ENCODE measurements around the gene ANKRD34B.
"Not testable (repeated sequence)": the region's sequence is repeated elsewhere in the genome, so short reads cannot be mapped to it uniquely, and the experiment has no call there.

ANKRD34B gene

GRCh38 chr5:80569961-80570786 lies at the start of gene ANKRD34B:
Gene ANKRD34B, minus strand, starts transcription at chr5:80570280. Its CDS starts 10,261 bp downstream, at chr5:80560019.
- peak in 1 of 3 experiments; percentile 47 for DNase-seq (ENCODE audit: low read depth in 3 of 3)

GRCh38 chr5:80619086-80619485 lies 49.0 kb upstream of the ANKRD34B start:
- no peak for DNase-seq (ENCODE audit: low read depth in 3 of 3)

GRCh38 chr5:80618438-80618837 lies 48.4 kb upstream of the ANKRD34B start:
- no peak for DNase-seq (ENCODE audit: low read depth in 3 of 3)

DNA sequence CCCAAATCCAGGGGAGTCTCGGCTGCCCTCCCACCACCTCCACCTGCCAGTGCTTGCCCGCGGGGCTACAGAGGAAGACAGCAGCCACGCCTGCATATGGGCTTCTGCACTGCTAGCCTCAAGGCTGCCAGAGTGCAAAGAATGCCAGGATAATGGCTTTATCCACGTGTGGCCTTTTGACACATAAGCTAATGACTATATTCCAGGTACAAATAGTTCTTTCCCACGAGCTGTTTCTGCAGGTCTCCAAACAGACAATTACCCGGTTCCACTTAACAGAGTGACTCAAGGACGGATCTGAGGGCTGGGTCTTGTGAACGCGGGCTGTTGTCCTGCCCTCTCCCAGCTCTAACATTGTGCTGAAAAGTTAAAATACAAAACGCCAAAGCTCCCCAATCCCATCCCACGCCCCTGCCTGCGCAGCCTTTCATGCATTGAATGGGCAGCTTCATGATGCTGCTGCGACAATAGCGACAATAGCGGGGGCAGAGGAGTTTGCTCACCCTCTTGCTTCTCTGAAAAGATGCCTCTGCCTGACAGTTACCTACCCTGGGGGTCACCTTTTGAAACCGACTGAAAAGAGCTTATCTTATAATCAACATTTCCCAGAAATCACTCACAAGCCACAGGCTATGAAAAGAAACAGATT lies 45.3 kb upstream of the ANKRD34B start:
- no peak for DNase-seq (ENCODE audit: low read depth in 3 of 3)

- DNase-seq (ENCODE audit: low read depth in 3 of 3): no peak
These were observed 39.6 kb upstream of the ANKRD34B start for GRCh38 chr5:80609692-80610091.

DNA sequence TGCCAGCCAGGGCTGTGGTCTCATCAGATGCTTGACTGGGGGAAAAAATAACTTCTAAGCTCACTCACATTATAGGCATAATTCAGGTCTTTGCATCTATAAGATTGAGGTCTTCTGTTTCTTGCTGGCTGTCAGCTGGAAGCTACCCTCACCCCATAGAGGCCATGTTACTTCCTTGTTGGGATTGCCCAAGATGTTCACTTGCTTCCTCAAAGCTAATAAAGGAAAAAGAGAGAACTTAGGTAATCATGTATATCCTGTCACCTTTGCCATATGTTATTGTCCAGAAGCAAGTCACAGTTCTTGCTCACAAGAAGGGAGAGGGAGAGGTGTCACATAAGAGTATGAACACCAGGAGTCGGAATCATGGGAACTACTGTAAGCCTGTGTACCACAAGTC lies 38.7 kb upstream of the ANKRD34B start:
- no peak for DNase-seq (ENCODE audit: low read depth in 3 of 3)

- no peak for DNase-seq (ENCODE audit: low read depth in 3 of 3)
These were observed 37.8 kb upstream of the ANKRD34B start for GRCh38 chr5:80607832-80608231.

DNA sequence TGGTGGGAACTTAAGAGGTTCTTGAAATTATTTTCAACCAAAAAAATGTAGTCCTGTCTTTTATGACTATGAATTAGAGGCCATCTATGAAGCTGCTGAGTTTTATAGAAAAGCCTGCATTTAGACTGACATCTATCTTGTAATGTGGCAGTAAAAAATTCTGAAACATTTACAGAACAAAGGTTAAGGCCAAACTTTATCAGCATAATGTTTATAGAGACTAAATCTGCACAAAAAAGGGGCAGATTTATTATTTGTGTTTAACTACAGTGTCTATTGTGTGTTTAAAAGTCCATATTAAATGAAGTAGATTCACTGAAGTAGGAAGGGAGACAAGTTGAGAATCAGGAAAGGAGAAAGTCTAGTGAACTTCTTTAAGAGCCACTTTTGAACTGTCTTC lies 37.3 kb upstream of the ANKRD34B start:
- DNase-seq (ENCODE audit: low read depth in 3 of 3): no peak

DNA sequence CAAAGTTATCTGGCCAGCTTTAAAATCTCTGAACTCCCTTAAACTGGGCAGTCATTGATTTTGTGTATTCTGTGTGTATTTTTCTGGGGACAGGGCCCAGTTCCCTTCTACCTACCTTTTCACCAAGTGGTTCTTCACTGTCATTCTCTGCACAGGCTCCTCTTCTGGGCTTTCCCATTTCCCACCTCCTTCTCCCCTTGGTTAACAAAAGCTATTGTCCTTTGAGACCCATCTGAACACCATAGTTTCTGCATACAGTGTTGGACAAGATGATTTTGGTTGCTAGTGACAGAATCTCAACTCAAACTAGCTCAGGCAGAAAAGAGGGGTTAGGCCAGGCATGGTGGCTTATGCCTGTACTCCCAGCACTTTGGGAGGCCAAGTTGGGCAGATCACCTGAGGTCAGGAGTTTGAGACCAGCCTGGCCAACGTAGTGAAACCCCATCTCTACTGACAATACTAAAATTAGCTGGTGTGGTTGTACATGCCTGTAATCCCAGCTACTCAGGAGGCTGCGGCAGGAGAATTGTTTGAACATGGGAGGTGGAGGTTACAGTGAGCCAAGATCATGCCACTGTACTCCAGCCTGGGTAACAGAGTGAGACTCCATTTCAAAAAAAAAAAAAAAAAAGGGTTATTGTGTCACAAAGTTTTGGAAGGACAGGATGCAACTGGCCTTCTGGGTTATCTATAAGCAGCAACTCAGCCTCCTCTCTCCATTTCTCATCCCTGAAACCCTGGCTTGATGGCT lies 31.0 kb upstream of the ANKRD34B start:
- DNase-seq (ENCODE audit: low read depth in 3 of 3): no peak

DNA sequence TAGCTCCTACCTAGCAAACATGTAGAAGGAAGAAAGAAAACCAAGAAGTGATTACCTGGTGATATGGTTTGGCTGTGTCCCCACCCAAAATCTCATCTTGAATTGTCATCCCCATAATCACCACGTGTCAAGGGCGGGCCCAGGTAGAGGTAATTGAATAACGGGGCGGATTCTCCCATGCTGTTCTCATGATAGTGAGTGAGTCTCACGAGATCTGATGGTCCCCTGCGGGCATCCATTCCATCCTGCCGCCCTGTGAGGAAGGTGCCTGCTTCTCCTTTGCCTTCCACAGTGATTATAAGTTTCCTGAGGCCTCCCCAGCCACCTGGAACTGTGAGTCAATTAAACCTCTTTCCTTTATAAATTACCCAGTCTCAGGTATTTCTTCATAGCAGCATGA lies 27.4 kb upstream of the ANKRD34B start:
- DNase-seq (ENCODE audit: low read depth in 3 of 3): no peak

DNA sequence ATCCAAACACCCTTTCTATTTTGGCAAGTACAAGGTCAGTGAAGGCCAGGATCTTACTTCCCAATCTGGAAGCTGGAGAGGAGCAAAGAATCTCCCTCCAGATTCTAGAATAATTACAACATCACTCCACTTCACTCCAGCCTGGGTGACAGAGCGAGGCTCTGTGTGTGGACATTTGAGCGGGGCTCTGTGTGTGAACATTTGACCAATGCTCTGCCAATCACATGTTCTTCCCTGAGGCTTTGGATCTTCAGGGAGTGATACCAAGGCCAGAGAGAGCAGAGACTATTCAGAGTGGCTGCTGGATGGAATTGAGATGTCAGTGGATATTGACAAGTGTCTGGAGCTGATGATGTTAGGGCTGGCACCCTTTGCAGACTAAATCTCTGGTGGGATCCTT lies 24.7 kb upstream of the ANKRD34B start:
- DNase-seq (ENCODE audit: low read depth in 3 of 3): no peak

DNA sequence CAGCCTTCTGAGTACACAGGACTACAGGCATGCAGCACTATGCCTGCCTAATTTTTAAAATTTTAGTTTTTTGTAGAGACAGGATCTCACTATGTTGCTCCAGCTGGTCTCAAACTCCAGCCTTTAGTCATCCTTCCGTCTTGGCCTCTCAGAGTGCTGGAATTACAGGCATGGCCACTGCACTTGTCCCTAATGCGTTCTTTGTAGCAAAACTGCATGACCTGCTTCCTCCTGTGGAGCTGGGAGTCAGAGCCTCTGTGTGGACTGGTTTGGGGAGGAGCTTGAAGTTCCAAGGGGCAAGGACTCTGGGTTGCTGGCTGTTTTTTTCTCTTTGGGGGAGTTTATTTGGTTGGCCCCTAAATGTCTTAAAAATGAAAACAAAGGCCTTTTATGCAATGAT lies 22.7 kb upstream of the ANKRD34B start:
- DNase-seq (ENCODE audit: low read depth in 3 of 3): no peak

DNA sequence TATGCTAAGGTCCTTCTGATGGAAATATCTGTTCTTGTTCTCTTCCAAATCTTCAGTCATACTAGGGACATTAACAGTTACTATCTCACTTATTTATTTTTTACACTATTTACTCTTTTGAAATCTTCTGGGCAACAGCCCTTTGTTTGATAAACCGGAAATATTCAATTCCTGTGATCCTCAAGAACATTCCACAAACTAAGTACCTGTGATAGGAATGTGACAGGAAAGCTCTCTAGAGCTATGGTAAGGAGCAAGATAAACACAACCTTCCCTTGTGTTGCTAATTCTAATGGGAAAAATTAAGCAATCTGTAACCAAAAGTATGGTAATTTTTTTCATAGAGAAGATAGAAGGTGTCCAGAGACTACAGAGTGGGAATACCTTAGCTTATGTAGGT lies 22.0 kb upstream of the ANKRD34B start:
- DNase-seq (ENCODE audit: low read depth in 3 of 3): no peak

DNA sequence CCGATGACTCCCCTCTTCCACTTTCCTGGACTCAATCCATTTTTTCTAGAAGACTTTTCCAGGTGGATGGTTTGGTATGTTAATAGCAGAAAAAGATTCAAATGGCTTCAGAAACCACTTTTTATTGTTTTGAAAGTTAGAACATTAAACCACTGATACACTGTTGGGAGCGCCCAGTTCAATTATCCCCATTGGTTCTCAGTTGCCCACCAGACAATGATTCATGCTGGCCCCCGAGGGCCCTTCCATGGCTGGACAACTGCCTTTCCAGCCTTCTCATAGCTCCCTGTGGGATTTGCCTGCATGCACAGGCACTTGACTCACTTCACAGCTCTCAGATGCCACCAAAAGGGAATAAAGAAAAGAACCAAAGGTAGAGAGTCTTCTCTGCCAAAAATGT lies 21.3 kb upstream of the ANKRD34B start:
- DNase-seq (ENCODE audit: low read depth in 3 of 3): no peak

GRCh38 chr5:80590766-80591165 lies 20.7 kb upstream of the ANKRD34B start:
- DNase-seq (ENCODE audit: low read depth in 3 of 3): no peak

DNA sequence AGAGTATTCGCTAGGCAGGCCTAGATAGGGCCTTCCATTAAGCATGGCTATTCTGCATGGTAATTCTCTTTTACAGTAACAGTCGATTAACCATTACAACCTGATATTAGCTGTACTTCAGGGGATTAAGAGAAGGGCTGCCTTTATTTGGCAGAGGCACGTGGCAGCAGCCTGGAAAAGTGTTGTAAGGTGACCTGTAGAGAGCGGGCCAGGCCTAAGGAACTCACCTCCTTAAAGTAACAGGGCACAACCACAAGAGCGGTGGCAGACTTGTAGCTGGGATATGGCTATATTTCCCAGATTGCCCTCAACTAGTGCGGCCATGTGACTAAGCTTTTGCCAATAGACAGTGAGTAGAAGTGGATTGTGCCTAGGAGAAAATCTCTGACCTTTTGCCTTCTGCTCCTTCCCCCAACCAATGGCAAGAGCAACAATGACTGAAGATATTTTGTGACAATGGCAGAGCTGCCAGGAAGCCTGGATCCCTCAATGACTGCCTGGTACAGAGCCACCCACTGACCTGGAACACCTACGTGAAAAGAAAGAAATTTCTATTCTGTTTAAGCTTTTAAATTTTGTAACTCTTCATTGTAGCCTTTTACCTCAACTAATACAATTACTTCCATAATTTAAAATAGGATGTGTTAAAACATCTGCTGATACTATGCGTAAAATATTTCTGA lies 18.9 kb upstream of the ANKRD34B start:
- DNase-seq (ENCODE audit: low read depth in 3 of 3): no peak

GRCh38 chr5:80584770-80585169 lies 14.7 kb upstream of the ANKRD34B start:
- no peak for DNase-seq (ENCODE audit: low read depth in 3 of 3)

DNA sequence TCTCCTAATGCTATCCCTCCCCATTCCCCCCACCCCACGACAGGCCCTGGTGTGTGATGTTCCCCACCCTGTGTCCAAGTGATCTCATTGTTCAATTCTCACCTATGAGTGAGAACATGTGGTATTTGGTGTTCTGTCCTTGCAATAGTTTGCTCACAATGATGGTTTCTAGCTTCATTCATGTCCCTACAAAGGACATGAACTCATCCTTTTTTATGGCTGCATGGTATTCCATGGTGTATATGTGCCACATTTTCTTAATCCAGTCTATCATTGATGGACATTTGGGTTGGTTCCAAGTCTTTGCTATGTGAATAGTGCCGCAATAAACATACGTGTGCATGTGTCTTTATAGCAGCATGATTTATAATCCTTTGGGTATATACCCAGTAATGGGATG lies 10.2 kb upstream of the ANKRD34B start:
- not testable (repeated sequence) for DNase-seq (ENCODE audit: low read depth in 3 of 3)

DNA sequence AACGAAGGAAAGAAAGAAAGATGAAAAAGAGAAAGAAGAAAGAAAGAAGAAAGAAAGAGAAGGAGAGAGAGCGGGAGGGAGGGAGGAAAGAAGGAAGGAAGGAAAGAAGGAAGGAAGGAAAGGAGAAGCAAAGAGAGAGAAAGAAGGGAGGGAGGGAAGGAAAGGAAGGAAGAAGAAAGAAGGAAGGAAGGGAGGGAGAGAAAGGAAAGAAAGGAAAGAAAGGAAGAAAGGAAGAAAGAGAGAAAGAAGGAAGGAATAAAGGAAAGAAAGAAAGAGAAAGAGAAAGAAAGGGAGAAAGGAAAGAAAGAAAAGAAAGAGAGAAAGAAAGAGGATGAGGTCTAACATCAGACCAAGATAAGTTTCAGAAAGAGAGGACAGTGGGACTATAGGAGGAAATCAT lies 9.0 kb upstream of the ANKRD34B start:
- no peak for DNase-seq (ENCODE audit: low read depth in 3 of 3)

- no peak for DNase-seq (ENCODE audit: low read depth in 3 of 3)
These were observed 7.6 kb upstream of the ANKRD34B start for GRCh38 chr5:80577707-80578106.

GRCh38 chr5:80576383-80576782 lies 6.3 kb upstream of the ANKRD34B start:
- DNase-seq (ENCODE audit: low read depth in 3 of 3): no peak

GRCh38 chr5:80573062-80573461 lies 3.0 kb upstream of the ANKRD34B start:
- DNase-seq (ENCODE audit: low read depth in 3 of 3): no peak
